Renal cortex interstitium (tissue), 11 donors: ENCODE measurements around the gene FUZ. TPM values are rescaled to one million over a fixed set of nuclear protein-coding genes. Genes with fewer than 3 reads are reported as not detected.

ENCODE experiments used
- DNase-seq, 11 donors: peaks; one replicate each; pipeline ENCODE4 v3.0.0-alpha.2; 2013; ENCODE audit warnings: low read depth in 9 of 11, low spot score in 4 of 11; ENCODE audit errors: extremely low read depth in 1 of 11
- polyA plus RNA-seq, 3 donors: library from polyadenylated mRNA; unstranded; fragments of 120-200 nt; gene quantifications; one replicate each; pipeline ENCODE4 v1.2.1, GENCODE V29; 2013; ENCODE audit not compliant: insufficient read length in 3 of 3

The FUZ gene
- polyA plus RNA-seq, 3 donors: 35.6 to 42.1 (median 38.4) TPM

DNA sequence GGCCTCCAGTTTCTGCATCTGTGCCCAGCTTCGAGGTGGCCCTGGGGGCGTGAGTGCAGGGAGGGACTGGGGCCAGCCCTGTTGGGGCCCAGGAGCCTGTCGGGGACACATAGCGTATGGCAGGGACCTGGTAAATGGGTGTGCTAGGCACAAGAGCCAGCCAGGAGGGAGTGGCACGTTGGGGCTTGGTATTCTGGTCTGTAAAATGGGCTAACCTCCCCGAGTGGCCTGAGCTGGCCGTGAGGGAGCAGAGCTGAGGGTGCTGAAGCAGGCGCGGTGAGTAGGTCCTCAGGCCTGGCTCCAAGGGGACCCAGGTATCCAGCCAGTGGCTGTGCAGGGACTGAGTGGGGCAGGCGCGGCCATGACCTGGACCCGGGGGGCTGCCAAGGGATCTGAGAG, 42.2 kb upstream of the FUZ start:
- no peak for DNase-seq

DNA sequence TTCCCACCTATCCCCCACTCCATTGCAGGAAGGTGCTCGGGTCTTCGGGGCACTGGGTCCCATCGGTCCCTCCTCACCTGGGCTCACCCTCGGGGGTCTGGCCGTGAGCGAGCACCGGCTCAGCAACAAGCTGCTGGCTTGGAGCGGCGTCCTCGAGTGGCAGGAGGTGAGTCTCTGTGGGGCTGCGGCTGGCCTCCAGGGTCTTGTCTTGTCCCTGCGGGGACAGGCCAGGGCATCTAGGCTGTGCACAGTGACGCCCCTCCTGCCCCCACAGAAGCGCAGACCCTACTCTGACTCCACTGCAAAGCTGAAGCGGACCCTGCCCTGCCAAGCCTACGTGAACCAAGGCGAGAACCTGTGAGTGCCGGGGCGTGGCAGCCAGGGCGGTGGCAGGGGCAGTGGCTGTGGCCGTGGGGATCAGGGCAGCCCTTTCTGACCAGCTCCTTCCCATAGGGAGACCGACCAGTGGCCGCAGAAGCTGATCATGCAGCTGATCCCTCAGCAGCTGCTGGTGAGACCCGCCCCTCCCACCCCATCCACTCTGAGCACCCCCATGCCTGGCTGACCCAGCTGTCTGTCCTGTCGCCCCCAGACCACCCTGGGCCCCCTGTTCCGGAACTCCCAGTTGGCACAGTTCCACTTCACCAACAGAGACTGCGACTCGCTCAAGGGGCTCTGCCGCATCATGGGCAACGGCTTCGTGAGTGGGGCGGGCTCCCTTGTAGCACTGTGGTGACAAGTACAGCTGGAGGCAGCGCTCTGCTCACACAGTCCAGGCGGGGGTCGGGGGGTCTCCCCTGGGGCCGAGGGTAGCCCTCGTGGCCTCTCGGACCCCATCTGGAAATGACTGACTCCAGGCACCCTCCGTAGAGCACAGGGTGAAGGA, 41.5 kb upstream of the FUZ start:
- no peak for DNase-seq

DNA sequence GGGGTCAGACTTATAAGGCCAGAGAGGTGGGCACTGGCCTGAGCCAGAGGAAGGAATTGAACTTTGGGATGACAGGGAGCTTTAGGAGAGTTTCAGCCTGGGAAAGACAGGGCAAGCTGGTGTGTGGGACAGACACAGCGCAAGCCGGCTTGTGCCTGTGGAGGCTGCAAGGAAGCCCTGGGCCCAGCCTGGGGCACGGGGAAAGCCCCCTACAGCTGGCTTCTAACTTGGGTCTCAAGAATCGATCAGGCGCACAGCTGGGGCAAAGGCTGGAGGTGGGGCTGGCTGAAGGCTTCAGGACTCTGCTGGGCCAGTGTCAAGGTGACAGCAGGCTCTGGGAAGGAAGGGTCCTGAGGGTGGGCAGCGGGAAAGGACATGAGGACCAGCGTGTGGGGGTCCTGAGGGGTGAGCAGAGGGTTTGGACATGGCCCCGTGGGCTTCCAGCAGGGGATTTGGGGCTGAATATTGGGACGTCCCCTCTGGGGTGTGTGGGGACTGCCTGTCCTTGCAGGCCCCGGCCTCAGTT, 40.8 kb upstream of the FUZ start:
- no peak for DNase-seq

DNA sequence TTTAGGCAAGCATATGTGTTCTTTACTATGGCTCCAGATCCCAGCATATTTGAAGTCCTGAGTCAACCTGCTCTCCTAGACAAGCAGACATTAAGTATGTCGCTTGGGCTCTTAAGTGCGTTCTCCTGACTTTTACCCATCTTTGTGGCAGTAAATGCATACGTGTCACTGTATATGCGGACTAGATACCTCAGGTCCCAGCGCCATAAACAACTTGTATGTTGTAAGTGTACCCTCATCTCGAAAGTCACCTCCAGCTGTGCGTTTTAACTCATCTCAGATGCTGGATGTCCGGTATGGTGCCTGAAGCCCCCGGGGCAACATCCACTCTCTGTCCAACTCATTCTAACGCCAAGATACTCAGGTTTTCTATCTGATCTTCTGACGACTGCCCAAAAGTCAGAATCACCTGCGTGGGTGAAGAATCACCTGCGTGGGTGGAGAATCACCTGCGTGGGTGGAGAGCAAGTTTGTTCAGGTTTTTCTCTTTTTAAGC, 39.6 kb upstream of the FUZ start:
- DNase-seq: no peak

DNA sequence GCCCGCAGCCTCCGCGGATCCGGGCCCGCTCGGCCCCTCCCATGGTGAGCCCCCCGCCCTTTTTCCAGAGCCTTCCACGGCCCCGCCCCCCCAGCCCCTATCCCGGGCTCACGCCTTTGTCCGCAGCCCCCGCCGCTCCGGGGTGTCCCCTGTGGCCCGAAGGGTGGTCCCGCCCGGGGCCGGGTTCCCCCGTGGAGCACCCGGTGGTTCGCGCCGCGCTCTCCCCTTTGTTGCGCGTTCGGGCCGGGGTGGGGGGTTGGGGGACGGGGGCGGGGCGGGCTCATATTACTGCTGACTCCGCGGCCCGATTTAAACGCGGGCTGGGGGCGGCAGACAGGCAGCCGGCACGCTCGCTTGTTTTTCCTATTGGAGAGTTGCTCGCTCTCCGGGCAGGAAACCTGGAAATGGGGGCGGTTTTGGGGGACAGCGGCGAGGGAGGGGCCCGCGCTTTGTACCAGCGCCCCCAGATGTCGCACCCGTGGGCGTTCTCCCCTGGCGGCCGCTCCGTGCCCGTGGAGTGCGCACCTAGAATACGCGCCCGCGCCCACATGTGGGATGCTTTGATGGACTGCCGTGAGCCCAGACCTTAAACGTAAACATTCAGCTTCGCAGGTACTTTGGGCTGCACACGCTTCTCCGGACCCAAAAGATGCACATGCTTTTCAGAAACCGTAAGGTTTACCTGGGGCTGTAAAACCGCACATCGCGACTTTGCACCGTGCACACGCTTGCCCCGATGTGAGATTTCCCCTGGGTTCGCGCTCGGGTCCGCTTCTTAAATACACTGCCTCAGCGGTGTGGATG, 38.6 kb upstream of the FUZ start:
- no peak for DNase-seq

DNA sequence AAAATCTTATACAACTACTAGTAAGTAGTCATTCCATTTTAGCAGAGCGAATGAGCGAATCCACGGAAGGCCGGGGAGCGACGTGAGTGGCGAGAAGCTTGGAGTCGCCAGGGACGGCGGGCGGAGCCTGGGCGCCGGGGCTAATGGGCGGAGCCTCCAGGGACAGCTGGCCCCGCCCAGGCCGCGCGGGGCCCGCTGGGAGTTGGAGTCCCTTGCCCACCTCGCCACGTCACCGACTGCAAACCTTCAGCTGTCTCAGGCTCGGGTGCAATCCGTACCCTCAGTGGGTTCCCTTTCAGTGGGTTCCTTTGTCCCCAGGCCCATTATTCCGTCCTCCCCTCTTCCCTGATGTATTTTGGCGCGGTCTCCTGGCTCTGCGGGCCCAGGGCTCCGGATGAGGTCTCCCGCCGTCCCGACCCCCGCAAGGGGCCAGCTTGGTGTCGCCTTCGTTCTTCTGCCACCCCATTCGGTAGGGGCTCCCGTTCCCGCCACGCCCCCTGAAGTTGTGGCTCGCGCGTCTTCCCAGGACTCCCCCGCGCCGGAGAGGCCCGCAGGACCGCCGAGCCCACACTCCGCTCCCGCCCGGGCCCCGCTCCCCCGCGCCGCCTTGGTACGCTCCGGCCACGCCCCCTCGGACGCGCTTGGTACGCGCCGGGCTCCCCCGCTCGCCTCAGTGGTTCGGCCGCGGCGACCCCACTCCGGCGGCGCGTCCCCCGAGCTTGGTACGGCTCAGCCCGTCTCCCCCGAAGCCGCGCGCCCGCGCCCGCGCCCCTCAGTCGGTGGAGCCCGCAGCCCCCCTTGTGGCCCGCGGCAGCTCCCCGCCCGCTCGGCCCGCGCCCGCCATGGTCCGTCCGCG, 37.6 kb upstream of the FUZ start, which contains the start of gene PTOV1:
PTOV1 (plus strand) TSS at position 673 of the 856 bp plus-strand sequence.
- peak; percentile 74 to 90 (median 86) for DNase-seq

DNA sequence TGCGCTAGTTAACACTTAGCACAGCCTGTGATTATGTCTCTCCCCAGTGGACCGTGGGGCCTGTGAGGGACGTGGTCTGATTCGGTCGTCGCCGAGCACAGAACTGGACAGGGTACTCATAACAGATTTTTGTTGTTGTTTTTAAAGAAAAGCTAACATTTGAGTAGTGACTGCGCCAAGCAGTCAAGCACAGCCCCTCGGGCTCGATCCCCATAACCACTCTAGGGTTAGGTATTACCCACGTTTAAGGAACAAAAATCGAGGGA, 37.1 kb upstream of the FUZ start:
- DNase-seq: no peak

DNA sequence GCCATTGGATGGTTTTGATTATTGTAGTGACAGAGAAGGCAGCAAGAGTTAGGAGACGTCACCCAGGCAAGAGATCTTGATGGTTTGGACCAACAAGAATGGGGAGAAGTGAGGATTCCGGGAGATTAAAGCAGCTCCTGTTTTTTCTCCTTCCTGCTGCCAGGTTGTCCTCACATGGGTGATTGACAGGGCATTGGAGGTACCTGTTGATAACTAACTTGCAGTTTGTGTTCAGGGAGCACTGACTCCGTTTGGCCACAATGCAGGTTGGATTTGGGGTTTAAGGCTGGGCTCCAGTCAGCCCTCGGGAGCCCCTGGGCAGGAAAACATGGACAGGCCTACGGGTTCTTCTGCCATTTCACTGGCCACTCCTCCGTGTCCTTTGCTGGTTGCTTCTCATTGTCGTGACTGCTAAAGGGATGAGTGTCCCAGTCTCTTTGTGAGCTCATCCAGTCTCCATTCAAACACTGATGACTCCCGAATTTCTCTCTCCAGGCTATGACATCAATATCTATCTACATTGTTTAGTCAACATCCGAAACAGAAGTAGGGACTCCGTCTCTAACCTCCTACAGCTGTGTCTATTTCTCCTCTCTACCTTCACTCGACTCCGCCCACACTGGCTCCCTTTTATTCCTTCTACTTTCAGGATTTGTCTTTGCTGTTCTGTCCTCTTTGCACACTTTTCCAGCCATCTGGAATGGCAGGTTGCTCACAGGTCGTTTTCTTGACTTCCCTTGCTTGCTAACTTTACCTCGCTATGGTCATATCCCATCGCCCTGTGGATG, 36.5 kb upstream of the FUZ start:
- no peak for DNase-seq

DNA sequence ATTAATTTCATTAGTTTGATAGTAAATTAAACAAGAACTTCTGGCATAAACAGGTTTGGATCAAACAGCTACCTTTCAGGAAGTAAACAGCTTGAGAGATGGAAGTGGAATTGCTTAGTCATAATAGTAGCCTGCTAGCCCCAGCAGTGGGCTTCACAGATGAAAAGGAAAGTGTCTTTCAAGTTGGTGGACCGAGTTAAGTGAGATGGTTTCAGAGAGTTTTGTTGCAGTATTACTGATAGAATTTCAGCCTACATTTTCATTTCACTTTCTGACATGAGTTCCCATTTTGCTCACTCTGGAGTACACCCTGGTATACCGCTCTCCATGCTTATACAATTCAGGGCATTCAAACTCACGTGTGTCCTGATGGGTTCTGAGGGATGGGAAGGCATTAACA, 35.8 kb upstream of the FUZ start:
- DNase-seq: no peak

DNA sequence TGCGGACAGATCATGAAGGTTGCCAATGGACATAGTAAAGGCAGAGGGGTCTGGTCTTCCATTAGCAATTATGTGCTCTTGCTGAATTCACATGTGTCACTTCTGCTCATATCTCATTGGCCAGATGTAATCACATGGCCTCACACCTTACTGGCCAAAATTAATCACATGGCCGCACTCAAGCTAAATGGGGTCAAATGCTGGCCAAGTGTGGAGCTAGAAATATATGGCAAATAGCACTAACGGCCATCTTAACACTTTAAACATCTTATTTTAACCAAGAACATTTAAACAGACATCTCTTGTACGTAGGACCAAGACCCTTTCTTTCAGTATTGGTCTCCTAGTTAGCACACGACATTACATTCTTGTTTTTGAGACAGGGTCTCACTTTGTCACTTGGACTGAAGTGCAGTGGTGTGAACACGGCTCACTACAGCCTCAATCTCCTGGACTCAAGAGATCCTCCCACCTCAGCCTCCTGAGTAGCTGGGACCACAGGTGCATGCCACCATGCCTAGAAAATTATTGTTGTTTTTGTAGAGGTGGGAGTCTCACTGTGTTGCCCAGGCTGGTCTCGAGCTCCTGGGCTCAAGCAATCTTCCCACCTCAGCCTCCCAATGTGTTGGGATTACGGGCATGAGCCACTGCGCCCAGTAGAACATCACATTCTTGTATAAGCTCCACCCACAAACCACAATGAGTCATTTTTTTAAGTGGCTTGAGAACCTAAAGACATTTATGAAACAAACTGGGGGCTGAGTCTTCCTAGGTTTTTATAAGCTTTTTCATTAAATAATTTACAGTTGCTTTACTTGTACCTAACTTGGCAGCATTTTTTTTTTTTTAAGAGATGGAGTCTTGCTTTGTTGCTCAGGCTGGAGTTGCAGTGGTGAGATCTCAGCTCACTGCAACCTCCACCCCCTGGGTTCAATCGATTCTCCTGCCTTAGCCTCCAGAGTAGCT, 34.9 kb upstream of the FUZ start:
- no peak for DNase-seq

DNA sequence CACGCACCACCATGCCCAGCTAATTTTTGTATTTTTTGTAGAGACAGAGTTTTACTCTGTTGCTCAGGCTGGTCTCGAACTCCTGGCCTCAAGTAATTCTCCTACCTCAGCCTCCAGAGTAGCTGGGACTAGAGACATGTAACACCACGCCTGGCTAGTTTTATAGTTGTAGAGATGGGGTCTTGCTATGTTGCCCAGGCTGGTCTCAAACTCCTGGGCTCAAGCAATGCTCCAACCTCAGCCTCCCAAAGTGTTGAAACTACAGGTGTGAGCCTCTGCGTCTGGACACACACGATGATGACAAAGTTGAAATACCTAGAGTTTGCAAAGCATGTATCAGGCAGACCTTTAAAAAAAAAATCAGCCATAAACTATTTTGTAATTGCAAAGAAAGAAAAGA, 33.3 kb upstream of the FUZ start:
- DNase-seq: no peak

DNA sequence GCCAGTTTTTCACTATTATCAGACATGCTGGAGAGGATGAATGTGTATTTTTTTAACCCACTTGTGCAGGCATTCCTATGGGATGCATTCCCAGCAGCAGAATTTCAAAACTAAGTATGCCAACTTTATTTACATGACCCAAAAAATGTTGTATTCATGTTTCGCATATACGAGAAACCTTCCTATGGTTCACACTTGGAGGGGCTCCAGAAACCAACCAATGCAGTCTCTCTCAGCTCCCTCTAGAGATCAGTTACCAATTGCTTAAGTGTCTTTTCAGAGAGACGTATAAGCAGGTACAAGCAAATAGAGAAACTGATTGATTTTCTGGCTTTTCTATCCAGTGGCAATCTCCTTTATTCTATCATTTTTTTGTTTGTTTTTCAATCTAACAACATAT, 32.3 kb upstream of the FUZ start:
- no peak for DNase-seq

DNA sequence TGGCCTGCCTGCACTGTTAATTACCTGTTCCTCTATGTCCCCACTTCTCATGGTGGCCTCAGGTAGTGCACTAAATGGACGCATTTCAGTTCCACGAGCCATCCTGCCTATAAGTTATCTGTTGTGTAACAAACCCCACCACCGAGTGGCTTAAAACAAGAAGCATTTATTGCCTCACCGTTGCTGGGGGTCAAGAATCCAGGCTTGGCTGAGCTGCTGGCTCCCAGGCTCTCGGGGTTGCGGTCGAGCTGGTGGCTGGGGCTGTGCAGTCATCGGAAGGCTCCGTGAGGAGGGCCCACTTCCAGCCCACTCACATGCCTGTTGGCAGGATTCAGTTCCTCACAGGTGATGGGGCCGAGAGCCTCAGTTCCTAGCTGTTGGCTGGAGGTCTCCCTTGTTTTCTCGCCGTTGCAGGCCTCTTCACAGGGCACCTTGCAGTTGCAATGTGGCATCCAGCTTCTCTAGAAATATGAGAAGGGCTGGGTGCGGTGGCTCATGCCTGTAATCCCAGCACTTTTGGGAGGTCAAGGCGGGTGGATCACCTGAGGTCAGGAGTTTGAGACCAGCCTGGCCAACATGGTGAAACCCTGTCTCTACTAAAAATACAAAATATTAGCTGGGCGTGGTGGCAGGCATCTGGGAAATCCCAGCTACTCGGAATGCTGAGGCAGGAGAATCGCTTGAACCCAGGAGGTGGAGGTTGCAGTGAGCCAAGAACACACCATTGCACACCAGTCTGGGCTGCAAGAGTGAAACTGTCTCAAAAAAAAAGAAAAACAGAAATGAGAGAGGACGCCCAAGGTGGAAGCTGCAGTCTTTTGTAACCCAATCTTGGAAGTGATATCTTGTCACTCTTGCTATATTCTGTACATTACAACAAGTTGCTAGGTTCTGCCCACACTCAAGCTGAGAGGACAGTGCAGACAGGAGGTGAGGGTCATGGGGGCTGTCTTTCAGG, 31.3 kb upstream of the FUZ start:
- no peak for DNase-seq

DNA sequence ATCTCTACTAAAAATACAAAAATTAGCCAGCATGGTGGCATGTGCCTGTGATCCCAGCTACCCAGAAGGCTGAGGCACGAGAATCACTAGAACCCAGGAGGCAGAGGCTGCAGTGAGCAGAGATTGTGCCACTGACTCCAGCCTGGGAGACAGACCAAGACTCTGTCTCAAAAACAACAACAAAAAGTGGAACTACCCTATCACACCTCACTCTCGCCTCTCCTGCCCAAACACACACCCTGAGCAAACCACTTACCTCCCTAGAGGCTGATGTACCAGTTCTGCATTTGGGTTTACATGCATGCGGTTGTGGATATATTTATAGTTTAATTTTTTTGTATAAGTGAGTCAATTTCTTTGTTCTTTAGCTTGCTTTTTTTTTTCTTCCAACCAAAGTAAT, 30.2 kb upstream of the FUZ start:
- no peak for DNase-seq

DNA sequence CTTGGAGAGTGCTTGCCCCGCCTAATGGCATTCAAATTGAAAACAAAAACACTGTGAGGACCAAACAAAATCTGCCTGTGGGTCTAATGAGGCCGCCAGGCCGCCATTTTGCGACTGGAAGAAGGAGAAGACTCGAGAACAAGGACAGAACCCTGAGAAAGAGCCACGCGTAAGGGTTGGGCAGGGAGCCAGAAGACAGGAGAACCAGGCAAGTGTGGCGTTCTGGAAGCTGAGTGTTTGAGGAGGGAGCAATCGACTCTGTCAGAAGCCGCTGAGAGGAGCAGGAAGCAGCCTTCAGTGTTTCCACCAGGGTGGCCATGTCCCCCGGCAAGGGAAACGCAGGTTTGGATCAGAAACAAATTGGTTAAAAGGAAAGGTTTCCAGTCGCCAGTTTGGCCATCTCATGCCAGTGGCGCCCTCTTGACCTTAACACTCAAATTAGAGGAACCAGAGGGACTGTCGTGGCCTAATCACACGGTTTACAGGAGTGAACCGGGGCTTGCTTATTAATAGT, 27.7 kb upstream of the FUZ start:
- DNase-seq: no peak

DNA sequence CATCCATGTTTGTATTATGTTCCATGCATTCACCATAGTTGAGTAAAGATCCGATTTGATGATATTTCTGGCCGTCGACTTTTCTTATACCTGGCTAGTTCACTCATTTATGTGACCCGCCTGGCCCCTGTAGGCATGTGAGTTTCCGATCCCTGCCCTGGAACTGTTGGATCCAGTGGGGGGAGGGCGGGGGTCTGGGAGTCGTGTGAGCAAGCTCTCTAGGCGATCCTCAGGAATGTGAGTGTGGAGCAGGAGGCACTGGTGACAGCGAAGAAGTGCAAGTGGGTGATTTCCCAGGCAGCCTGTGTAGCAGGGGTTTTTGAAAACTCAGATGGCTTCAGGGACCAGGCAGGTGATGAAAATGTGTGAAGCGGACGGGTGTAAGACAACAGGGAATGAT, 27.2 kb upstream of the FUZ start:
- DNase-seq: no peak
